AG09309 (cell line): ENCODE results near the gene NFIB.

ENCODE experiments used
- DNase-seq: peaks from one replicate; pipeline ENCODE4 v3.0.0-alpha.2; 2010; ENCODE audit warnings: low read depth
- H3K4me3 ChIP-seq: 2 replicates; pipeline ENCODE4 v1.5.1; 2011; ENCODE audit warnings: mild to moderate bottlenecking, low read depth, low read length, moderate library complexity; ENCODE audit not compliant: control insufficient read depth
- TF ChIP-seq, protein P1 (sequence below): IDR thresholded peaks from 2 replicates; pipeline ENCODE4 v1.5.1; 2011; ENCODE audit warnings: mild to moderate bottlenecking, low read depth, low read length, inconsistent platforms; ENCODE audit not compliant: insufficient read depth, control insufficient read depth; ENCODE audit errors: missing control alignments

NFIB gene

GRCh38 chr9:14131356-14132088 is 182.4 kb downstream of the NFIB start:
- TF ChIP-seq, protein P1, sequence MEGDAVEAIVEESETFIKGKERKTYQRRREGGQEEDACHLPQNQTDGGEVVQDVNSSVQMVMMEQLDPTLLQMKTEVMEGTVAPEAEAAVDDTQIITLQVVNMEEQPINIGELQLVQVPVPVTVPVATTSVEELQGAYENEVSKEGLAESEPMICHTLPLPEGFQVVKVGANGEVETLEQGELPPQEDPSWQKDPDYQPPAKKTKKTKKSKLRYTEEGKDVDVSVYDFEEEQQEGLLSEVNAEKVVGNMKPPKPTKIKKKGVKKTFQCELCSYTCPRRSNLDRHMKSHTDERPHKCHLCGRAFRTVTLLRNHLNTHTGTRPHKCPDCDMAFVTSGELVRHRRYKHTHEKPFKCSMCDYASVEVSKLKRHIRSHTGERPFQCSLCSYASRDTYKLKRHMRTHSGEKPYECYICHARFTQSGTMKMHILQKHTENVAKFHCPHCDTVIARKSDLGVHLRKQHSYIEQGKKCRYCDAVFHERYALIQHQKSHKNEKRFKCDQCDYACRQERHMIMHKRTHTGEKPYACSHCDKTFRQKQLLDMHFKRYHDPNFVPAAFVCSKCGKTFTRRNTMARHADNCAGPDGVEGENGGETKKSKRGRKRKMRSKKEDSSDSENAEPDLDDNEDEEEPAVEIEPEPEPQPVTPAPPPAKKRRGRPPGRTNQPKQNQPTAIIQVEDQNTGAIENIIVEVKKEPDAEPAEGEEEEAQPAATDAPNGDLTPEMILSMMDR, result no peak
- no peak overlapping the region for H3K4me3 ChIP-seq
- no peak for DNase-seq

GRCh38 chr9:14127656-14128055 is 186.3 kb downstream of the NFIB start:
- DNase-seq, result no peak
- H3K4me3 ChIP-seq, result no peak overlapping the region
- TF ChIP-seq, protein P1, result no peak

- TF ChIP-seq, protein P1, result no peak
- no peak for DNase-seq
- no peak overlapping the region for H3K4me3 ChIP-seq
These were observed 194.0 kb downstream of the NFIB start for GRCh38 chr9:14119694-14120514.

DNA sequence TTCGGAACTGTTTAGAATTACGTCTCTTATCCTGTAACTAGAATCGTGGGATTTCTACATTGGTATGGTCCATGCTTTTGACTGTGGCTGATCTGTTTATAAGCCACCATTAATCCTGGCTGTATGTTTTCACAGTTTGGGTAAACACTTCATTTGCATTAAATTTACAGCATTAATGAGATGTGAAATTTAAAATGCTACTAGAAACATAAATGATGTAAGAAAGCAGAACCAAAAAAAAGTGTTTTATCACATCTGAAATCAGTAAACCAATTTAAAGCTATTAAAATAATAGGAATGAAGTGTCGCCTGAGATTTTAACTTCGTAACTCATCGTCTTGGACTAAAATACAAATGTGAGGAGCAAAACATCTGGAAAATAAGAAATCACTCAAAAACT is 201.7 kb downstream of the NFIB start:
- H3K4me3 ChIP-seq, result no peak overlapping the region
- TF ChIP-seq, protein P1, result no peak
- DNase-seq, result no peak

GRCh38 chr9:14111696-14112095 is 202.2 kb downstream of the NFIB start:
- no peak for DNase-seq
- H3K4me3 ChIP-seq, result no peak overlapping the region
- TF ChIP-seq, protein P1, result no peak

- DNase-seq, result no peak
- TF ChIP-seq, protein P1, result no peak
- H3K4me3 ChIP-seq, result no peak overlapping the region
These were observed 206.0 kb downstream of the NFIB start for GRCh38 chr9:14107977-14108376.
